ENCODE results near the gene EFCAB8.

EFCAB8 gene

DNA sequence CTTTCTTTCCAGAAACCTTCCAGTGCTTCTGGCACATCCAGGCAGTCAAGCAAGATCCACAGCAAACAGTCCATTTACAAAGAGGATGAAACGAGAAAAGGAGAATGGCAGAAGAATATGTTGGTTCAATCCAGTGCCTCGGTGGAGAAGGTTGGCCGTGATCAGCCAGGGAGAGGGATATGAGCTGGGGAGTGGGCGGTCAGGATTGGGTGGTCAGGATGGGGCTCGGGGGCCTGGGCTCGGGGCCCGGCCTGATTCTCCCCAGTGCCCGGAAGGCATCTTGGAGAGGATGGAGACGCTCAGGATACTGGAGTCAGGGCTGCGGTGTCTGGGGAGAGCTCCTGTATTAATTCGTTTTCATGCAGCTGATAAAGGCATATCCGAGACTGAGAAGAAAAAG lies 61.3 kb downstream of the EFCAB8 start:
- DNase-seq (ENCODE audit: insufficient read length, low spot score) (no peak), FAIRE-seq (no peak)
- TF ChIP-seq, protein P1, sequence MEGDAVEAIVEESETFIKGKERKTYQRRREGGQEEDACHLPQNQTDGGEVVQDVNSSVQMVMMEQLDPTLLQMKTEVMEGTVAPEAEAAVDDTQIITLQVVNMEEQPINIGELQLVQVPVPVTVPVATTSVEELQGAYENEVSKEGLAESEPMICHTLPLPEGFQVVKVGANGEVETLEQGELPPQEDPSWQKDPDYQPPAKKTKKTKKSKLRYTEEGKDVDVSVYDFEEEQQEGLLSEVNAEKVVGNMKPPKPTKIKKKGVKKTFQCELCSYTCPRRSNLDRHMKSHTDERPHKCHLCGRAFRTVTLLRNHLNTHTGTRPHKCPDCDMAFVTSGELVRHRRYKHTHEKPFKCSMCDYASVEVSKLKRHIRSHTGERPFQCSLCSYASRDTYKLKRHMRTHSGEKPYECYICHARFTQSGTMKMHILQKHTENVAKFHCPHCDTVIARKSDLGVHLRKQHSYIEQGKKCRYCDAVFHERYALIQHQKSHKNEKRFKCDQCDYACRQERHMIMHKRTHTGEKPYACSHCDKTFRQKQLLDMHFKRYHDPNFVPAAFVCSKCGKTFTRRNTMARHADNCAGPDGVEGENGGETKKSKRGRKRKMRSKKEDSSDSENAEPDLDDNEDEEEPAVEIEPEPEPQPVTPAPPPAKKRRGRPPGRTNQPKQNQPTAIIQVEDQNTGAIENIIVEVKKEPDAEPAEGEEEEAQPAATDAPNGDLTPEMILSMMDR (IDR thresholded peaks at IDR 0.05; ENCODE audit: insufficient read depth, missing control alignments) = no peak

DNA sequence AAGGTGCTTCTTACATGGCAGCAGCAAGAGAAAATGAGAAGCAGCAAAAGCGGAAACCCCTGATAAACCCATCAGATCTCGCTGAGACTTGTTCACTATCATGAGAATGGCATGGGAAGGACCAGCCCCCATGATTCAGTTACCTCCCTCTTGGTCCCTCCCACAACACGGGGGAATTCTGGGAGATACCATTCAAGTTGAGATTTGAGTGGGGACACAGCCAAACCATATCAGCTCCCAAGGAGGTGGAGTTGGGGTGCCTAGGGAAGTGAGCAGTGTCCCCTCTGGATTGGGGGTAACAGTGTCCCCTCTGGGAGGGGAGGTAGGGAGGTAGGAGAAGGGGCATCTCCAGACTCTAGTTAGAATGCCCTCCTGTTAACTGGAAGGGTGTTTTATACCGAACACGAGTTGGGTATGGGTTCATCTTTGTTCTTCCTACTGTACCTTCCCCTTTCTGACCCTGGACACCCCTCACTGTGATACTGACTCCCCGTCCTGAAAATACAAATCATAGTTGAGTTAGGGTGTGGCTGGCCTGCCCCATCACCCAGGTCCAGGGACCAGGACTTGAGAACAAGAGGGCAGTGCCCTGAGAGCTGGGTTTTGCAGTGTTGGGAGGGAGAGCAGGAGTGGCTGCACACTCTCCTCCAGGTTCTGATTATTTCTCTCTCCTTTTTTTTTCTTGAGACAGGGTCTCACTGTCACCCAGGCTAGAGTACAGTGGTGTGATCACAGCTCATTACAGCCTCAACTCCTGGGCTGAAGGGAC lies 62.0 kb downstream of the EFCAB8 start:
- DNase-seq (ENCODE audit: insufficient read length, low spot score) (no peak), FAIRE-seq (no peak)
- TF ChIP-seq, protein P1 (IDR thresholded peaks at IDR 0.05; ENCODE audit: insufficient read depth, missing control alignments) = no peak

DNA sequence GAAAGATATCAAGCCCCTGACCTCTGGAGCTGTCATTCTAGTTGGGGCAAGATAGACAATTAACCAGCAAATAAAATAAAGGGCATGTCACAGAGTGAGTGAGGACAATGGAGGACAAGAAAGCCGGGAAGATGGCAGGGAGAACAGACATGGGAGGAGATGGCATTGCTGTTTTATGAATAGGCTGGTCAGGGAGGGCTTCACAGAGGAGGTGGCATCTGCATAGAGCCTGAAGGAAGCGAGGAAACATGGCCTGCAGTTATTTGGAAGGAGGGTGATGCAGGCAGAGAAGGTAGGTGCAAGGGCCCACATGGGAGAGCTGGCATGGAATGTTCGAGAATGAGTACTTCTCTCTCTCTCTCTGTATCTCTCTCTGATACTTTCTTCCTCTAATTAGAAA lies 63.7 kb downstream of the EFCAB8 start:
- TF ChIP-seq, protein P1 (IDR thresholded peaks at IDR 0.05; ENCODE audit: insufficient read depth, missing control alignments) = no peak
- FAIRE-seq = no peak
- DNase-seq (ENCODE audit: insufficient read length, low spot score) = no peak

DNA sequence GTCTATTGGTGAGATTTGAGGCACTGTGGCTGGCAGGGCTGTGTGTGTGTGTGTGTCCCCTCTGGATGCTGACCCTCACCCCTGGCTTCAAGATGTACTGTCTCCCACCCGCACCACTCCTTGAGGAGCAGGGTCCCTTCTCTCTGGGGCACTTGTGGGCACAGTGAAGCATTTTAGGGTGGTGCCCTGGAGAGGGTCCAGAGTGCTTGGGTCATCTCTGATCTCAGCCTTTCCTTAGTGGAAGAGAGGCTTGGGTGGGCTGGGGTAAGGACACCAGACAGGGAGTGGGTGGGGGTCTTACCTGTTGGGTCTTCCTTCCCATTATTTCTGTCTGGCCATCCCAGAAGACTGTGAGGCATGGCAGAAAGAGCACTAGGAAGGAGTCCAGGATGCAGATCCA lies 66.1 kb downstream of the EFCAB8 start:
- TF ChIP-seq, protein P1 (IDR thresholded peaks at IDR 0.05; ENCODE audit: insufficient read depth, missing control alignments) = no peak
- DNase-seq (ENCODE audit: insufficient read length, low spot score) (no peak), FAIRE-seq (no peak)

DNA sequence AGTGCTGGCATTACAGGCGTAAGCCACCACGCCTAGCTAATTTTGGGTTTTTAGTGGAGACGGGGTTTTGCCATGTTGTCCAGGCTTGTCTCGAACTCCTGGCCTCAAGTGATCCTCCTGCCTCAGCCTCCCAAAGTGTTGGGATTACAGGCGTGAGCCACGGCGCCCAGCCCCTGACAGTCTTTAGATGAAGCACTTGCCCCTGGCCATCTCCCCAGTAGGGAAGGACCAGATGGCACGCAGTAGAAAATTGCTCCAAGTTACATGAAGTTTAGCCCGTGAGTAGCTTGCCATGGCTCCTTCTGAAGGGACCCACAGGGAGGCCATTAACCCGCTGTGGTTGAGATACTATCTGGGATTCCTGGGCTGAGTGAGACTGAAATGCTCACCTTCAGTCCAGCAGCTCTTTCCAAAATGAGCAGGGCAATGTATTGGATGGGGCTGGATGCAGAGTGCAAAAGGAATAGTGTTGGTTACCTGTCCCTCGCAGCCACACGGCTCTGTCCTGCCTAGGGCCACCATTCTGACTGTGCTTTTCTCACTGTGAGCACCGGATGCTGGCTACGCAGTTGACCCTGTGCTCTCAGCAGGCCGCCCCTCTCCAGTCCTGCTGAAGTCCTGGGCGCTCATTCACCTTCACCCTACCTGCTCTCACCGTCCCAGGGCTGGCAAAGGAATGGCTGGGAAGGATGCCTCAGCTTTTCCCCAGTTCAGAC lies 66.9 kb downstream of the EFCAB8 start:
- FAIRE-seq (no peak), DNase-seq (ENCODE audit: insufficient read length, low spot score) (no peak)
- TF ChIP-seq, protein P1 (IDR thresholded peaks at IDR 0.05; ENCODE audit: insufficient read depth, missing control alignments) = no peak

DNA sequence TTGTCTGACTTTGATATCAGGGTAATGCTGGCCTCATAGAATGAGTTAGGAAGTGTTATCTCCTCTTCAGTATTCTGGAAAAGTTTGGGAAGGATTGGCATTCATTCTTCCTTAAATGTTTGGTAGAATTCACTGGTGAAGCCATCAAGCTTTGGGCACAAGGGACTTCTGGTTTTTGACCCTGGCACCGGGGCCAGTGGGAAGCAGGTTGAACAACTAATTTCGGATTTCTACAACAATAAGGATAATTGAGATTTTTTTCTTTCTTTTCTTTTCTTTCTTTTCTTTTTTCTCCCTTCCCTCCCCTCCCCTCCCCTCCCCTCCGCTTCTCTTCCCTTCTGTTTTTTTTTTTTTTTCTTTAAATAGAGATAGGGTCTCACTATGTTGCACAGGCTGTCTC lies 70.4 kb downstream of the EFCAB8 start:
- TF ChIP-seq, protein P1 (IDR thresholded peaks at IDR 0.05; ENCODE audit: insufficient read depth, missing control alignments) = no peak
- DNase-seq (ENCODE audit: insufficient read length, low spot score) = no peak
- FAIRE-seq = no peak

DNA sequence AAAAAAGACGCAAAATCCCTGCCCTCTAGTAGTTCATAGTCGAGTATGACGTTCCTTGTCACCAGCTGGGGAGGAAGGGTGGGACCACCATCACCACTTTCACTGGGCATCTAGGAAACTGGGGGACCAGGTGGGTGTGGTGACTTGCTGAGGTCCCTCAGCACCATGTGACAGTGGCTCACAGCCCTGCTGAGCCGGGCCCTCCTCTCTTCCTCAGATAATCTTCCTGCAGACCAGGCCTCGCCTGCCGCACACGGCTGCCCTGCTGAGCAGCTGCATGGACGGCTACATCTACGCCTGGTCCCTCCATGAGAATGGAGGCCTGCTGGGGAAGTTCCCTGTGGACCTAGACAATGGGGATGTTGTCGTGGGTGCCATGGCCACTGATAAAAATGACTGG lies 71.5 kb downstream of the EFCAB8 start:
- TF ChIP-seq, protein P1 (IDR thresholded peaks at IDR 0.05; ENCODE audit: insufficient read depth, missing control alignments) = no peak
- no peak for FAIRE-seq
- DNase-seq (ENCODE audit: insufficient read length, low spot score) = no peak

All from D721Med (cell line).